CD4-positive, alpha-beta T cell (primary cell): Measurements from ENCODE around the gene LIMCH1. TPM values are rescaled to one million over a fixed set of nuclear protein-coding genes. Genes with fewer than 3 reads are reported as not detected.

Experiments
- ATAC-seq: fragments of 200-7000 bp; cut with Tn5 transposase; one replicate; pipeline ENCODE4 v1.10.0; 2022; ENCODE audit warnings: mild to moderate bottlenecking; ENCODE audit not compliant: poor library complexity
- CTCF ChIA-PET: fragments of 350-600 bp; sonication (Branson Sonifier 250); formaldehyde crosslinking; loops from one replicate; lab custom pipeline; 2021; ENCODE audit warnings: antibody characterized with exemption, inconsistent platforms; lab: Charles Lee
- POLR2A ChIA-PET: fragments of 350-600 bp; sonication (Branson Sonifier 250); formaldehyde crosslinking; loops from one replicate; lab custom pipeline; 2021; ENCODE audit warnings: antibody characterized with exemption, inconsistent platforms; lab: Charles Lee
- DNase-seq, 14 experiments: peaks; one replicate each; pipeline ENCODE4 v3.0.0-alpha.2; 2013 to 2020; ENCODE audit warnings: mixed read lengths in 2 of 14
- H3K27ac ChIP-seq, 2 donors: one replicate each; pipeline versions ENCODE4 v1.5.1 to v1.7.0; 2013; ENCODE audit warnings: low read length in 2 of 2, low read depth in 1 of 2, mild to moderate bottlenecking in 1 of 2
- H3K27me3 ChIP-seq, 2 experiments: 1 replicate in 1 of 2; 2 replicates in 1 of 2; pipeline versions ENCODE4 v1.6.1 to v1.7.0; 2013; ENCODE audit warnings: low read length in 2 of 2, control low read depth in 1 of 2, mild to moderate bottlenecking in 1 of 2, moderate library complexity in 1 of 2; ENCODE audit not compliant: insufficient read depth in 2 of 2, control insufficient read depth in 1 of 2
- H3K36me3 ChIP-seq: one replicate; pipeline ENCODE4 v1.6.1; 2013; ENCODE audit warnings: low read length, control low read depth; ENCODE audit not compliant: insufficient read depth
- H3K4me1 ChIP-seq: one replicate; pipeline ENCODE4 v1.6.1; 2013; ENCODE audit warnings: low read length, control low read depth; ENCODE audit not compliant: insufficient read depth
- H3K4me3 ChIP-seq: one replicate; pipeline ENCODE4 v1.5.1; 2013; ENCODE audit warnings: mild to moderate bottlenecking, low read length, moderate library complexity
- H3K9me3 ChIP-seq, 2 experiments: 1 replicate in 1 of 2; 2 replicates in 1 of 2; pipeline versions ENCODE4 v1.6.1 to v1.7.0; 2013; ENCODE audit warnings: low read length in 2 of 2, mild to moderate bottlenecking in 2 of 2, control low read depth in 1 of 2, moderate library complexity in 1 of 2; ENCODE audit not compliant: control insufficient read depth in 1 of 2, insufficient read depth in 1 of 2
- H3K27ac Mint-ChIP-seq: one replicate; pipeline ENCODE4 v1.8.0; 2020; ENCODE audit warnings: mixed read lengths
- H3K27me3 Mint-ChIP-seq: one replicate; pipeline ENCODE4 v1.8.0; 2021; ENCODE audit warnings: mixed read lengths
- H3K36me3 Mint-ChIP-seq: one replicate; pipeline ENCODE4 v1.8.0; 2021; ENCODE audit warnings: low read depth, mixed read lengths
- H3K4me1 Mint-ChIP-seq: one replicate; pipeline ENCODE4 v1.8.0; 2021; ENCODE audit warnings: low read depth, mixed read lengths
- H3K4me3 Mint-ChIP-seq: one replicate; pipeline ENCODE4 v1.8.0; 2020; ENCODE audit warnings: mild to moderate bottlenecking, mixed read lengths
- H3K9me3 Mint-ChIP-seq: one replicate; pipeline ENCODE4 v1.8.0; 2020; ENCODE audit warnings: mixed read lengths
- CTCF ChIP-seq: fragments of 200-600 bp; IDR thresholded peaks from one replicate; pipeline ENCODE4 v1.8.0; 2022; ENCODE audit warnings: antibody characterized with exemption, mild to moderate bottlenecking
- intact Hi-C, 2 experiments: fragments of 100-400 bp; cut with DNase I in 1 of 2; cut with micrococcal nuclease in 1 of 2; formaldehyde crosslinking; loops; one replicate each; pipeline versions ENCODE4 v1.15.1 to v1.9.0; 2023 to 2025; cut with DNase I, micrococcal nuclease
- total RNA-seq, 174 experiments: library from RNA in 2 of 174; stranded (reverse) in 2 of 174; gene quantifications; one replicate each; pipeline ENCODE4 v1.2.3 and lab custom pipeline; 2021 to 2026

The LIMCH1 gene
- total RNA-seq, 2 experiments from 2014 or later = not detected

- no peaks in the 10 kb centered on the region for H3K4me1 ChIP-seq
- no peak overlapping the region for H3K4me3 ChIP-seq
- intact Hi-C loops = no loop called here
- ChIA-PET CTCF (no interaction called here), POLR2A (no interaction called here)
- no peak overlapping the region for H3K27ac Mint-ChIP-seq
- H3K4me3 Mint-ChIP-seq = no peak overlapping the region
- H3K27me3 ChIP-seq = no peaks in the 10 kb centered on the region
- no peaks in the 10 kb centered on the region for H3K27me3 Mint-ChIP-seq
- no peaks in the 10 kb centered on the region for H3K36me3 Mint-ChIP-seq
- no peaks in the 10 kb centered on the region for H3K4me1 Mint-ChIP-seq
- peaks cover 2% of the 10 kb centered on the region for H3K9me3 Mint-ChIP-seq
- DNase-seq (no peak), ATAC-seq (no peak)
- TF ChIP-seq CTCF = no peak
- no peaks in the 10 kb centered on the region for H3K36me3 ChIP-seq
- no peak overlapping the region for H3K27ac ChIP-seq
- H3K9me3 ChIP-seq = no peaks in the 10 kb centered on the region
Measured at GRCh38 chr4:41579043-41579442, 41.1 kb downstream of the LIMCH1 start.

- POLR2A ChIA-PET = no interaction called here
Measured at GRCh38 chr4:41579526-41579925, 41.6 kb downstream of the LIMCH1 start.

GRCh38 chr4:41580007-41580406 lies 42.0 kb downstream of the LIMCH1 start:
- peaks cover 7% of the 10 kb centered on the region for H3K9me3 Mint-ChIP-seq
- H3K27me3 Mint-ChIP-seq = no peaks in the 10 kb centered on the region
- Histone ChIP-seq H3K36me3 (no peaks in the 10 kb centered on the region), H3K9me3 (no peaks in the 10 kb centered on the region), H3K4me1 (no peaks in the 10 kb centered on the region), H3K4me3 (no peak overlapping the region), H3K27ac (no peak overlapping the region), H3K27me3 (no peaks in the 10 kb centered on the region)
- no peak for DNase-seq
- H3K27ac Mint-ChIP-seq = no peak overlapping the region
- no peak for ATAC-seq
- TF ChIP-seq CTCF = no peak
- intact Hi-C loops = no loop called here
- ChIA-PET POLR2A (no interaction called here), CTCF (no interaction called here)
- no peaks in the 10 kb centered on the region for H3K36me3 Mint-ChIP-seq
- H3K4me3 Mint-ChIP-seq = no peak overlapping the region
- no peaks in the 10 kb centered on the region for H3K4me1 Mint-ChIP-seq

More at GRCh38 chr4:41579526-41579925, 41.6 kb downstream of the LIMCH1 start:
- no peaks in the 10 kb centered on the region for H3K4me1 ChIP-seq
- no peak for ATAC-seq
- no peak for DNase-seq
- no peak overlapping the region for H3K27ac ChIP-seq
- H3K4me3 ChIP-seq = no peak overlapping the region
- intact Hi-C loops = no loop called here
- no peaks in the 10 kb centered on the region for H3K27me3 ChIP-seq
- H3K36me3 ChIP-seq = no peaks in the 10 kb centered on the region
- Mint-ChIP-seq H3K4me1 (no peaks in the 10 kb centered on the region), H3K36me3 (no peaks in the 10 kb centered on the region), H3K9me3 (peaks cover 5% of the 10 kb centered on the region), H3K4me3 (no peak overlapping the region), H3K27ac (no peak overlapping the region), H3K27me3 (no peaks in the 10 kb centered on the region)
- CTCF ChIA-PET = no interaction called here
- TF ChIP-seq CTCF = no peak
- H3K9me3 ChIP-seq = no peaks in the 10 kb centered on the region
